Measurements from ENCODE around the gene ZFYVE9.

- no peak for TF ChIP-seq CEBPB (IDR thresholded peaks at IDR 0.05; ENCODE audit: borderline replicate concordance in 1 of 2, low read depth in 2 of 2, low read length in 2 of 2)
- no peak for TF ChIP-seq HSF1 (IDR thresholded peaks at IDR 0.05; ENCODE audit: low read depth, low read length)
- TF ChIP-seq REST (IDR thresholded peaks at IDR 0.05; ENCODE audit: low read depth, low read length): no peak
- TF ChIP-seq CTCF (IDR thresholded peaks at IDR 0.05 in 2 of 3, conservative IDR thresholded peaks at IDR 0.05 in 1 of 3; ENCODE audit: control insufficient read depth in 2 of 3, extremely low read depth in 1 of 3, insufficient read depth in 1 of 3, low read depth in 3 of 3, low read length in 3 of 3): no peak
- no peak for TF ChIP-seq KAT2A (conservative IDR thresholded peaks at IDR 0.05; ENCODE audit: control insufficient read depth, low read depth, low read length)
- TF ChIP-seq POLR2A (IDR thresholded peaks at IDR 0.05; ENCODE audit: low read depth, low read length): no peak
- no peak for TF ChIP-seq EZH2 (IDR thresholded peaks at IDR 0.05; ENCODE audit: borderline replicate concordance, control insufficient read depth, low read depth, low read length)
- TF ChIP-seq SMC3 (IDR thresholded peaks at IDR 0.05; ENCODE audit: borderline replicate concordance, low read length): no peak
- no peak for TF ChIP-seq RB1 (IDR thresholded peaks at IDR 0.05; ENCODE audit: borderline replicate concordance)
- TF ChIP-seq CHD1 (IDR thresholded peaks at IDR 0.05; ENCODE audit: low read depth, low read length): no peak
- TF ChIP-seq RFX5 (IDR thresholded peaks at IDR 0.05; ENCODE audit: low read depth, low read length): no peak
- TF ChIP-seq GABPA (IDR thresholded peaks at IDR 0.05; ENCODE audit: low read depth): no peak
- no peak for TF ChIP-seq RAD21 (IDR thresholded peaks at IDR 0.05; ENCODE audit: insufficient read depth, low read depth, low read length)
- no peak for TF ChIP-seq MXI1 (IDR thresholded peaks at IDR 0.05; ENCODE audit: low read depth, low read length)
Measured at GRCh38 chr1:52288286-52288685, 146.4 kb downstream of the ZFYVE9 start.

Measured in GM12878 (cell line).